ENCODE measurements around the gene NYAP1.

Gene NYAP1

GRCh38 chr7:100476903-100477870, 6.5 kb upstream of the NYAP1 start:
- no peak overlapping the region for H3K27ac ChIP-seq (ENCODE audit: low read length)

DNA sequence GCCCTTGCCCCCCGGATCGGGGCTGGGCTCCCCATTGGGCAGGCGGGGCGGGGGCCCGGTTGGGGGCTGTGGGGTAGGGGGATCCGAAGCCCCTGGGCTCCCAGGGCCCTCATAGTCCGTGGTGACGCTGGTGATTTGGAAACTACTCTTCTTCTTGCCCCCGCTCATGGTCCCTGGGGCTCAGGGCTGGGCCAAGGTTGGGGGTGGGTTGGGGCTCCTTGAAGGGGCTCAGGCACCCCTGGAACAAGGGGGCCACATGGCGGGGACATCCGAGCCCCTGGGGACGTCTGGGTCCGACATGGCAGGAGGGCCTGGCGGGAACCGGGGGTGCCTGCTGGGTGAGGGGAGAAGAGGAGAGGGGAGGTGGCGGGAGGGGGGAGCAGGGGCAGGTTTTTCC, 5.9 kb upstream of the NYAP1 start:
- Histone ChIP-seq H3K27ac (ENCODE audit: low read length) (no peak overlapping the region), H3K36me3 (ENCODE audit: insufficient read depth, low read depth, low read length) (peaks cover 8% of the 10 kb centered on the region; the same call in 1 of the 2 replicates), H3K9ac (ENCODE audit: low read depth, low read length) (peak overlapping the region; percentile 76; the same call in 1 of the 2 replicates), H3K4me1 (ENCODE audit: insufficient read depth, low read length) (peaks cover 5% of the 10 kb centered on the region), H3K27me3 (ENCODE audit: insufficient read depth, low read length) (peaks cover 4% of the 10 kb centered on the region; the same call in 1 of the 2 replicates), H3K4me3 (ENCODE audit: low read length) (peak overlapping the region; percentile 81; the same call in 1 of the 2 replicates), H3K9me3 (ENCODE audit: insufficient read depth, low read depth, low read length) (no peaks in the 10 kb centered on the region)

More at GRCh38 chr7:100476903-100477870, 6.5 kb upstream of the NYAP1 start:
- Histone ChIP-seq H3K9ac (ENCODE audit: low read depth, low read length) (no peak overlapping the region), H3K4me3 (ENCODE audit: low read length) (peak overlapping the region; percentile 81; the same call in 1 of the 2 replicates), H3K4me1 (ENCODE audit: insufficient read depth, low read length) (peaks cover 5% of the 10 kb centered on the region), H3K9me3 (ENCODE audit: insufficient read depth, low read depth, low read length) (no peaks in the 10 kb centered on the region), H3K36me3 (ENCODE audit: insufficient read depth, low read depth, low read length) (peaks cover 9% of the 10 kb centered on the region; the same call in 1 of the 2 replicates), H3K27me3 (ENCODE audit: insufficient read depth, low read length) (peaks cover 1% of the 10 kb centered on the region; the same call in 1 of the 2 replicates)

GRCh38 chr7:100478958-100479660, 4.6 kb upstream of the NYAP1 start, which contains the start of gene TSC22D4:
TSS of gene TSC22D4 (minus strand) at chr7:100479214. CDS start at chr7:100478038, 1,176 bp downstream.
- peaks cover 4% of the 10 kb centered on the region; the same call in 1 of the 2 replicates for H3K27me3 ChIP-seq (ENCODE audit: insufficient read depth, low read length)
- no peaks in the 10 kb centered on the region for H3K36me3 ChIP-seq (ENCODE audit: insufficient read depth, low read depth, low read length)
- H3K27ac ChIP-seq (ENCODE audit: low read length): peak within 1 kb of the TSS; percentile 61
- H3K4me3 ChIP-seq (ENCODE audit: low read length): peak within 1 kb of the TSS; percentile 81
- no peaks in the 10 kb centered on the region for H3K9me3 ChIP-seq (ENCODE audit: insufficient read depth, low read depth, low read length)
- H3K9ac ChIP-seq (ENCODE audit: low read depth, low read length): peak within 1 kb of the TSS; percentile 76; the same call in 1 of the 2 replicates
- peaks cover 5% of the 10 kb centered on the region for H3K4me1 ChIP-seq (ENCODE audit: insufficient read depth, low read length)

- Histone ChIP-seq H3K4me1 (ENCODE audit: insufficient read depth, low read length) (peaks cover 8% of the 10 kb centered on the region; the same call in 1 of the 2 replicates), H3K27ac (ENCODE audit: low read length) (no peak overlapping the region), H3K27me3 (ENCODE audit: insufficient read depth, low read length) (peaks cover 4% of the 10 kb centered on the region; the same call in 1 of the 2 replicates), H3K9me3 (ENCODE audit: insufficient read depth, low read depth, low read length) (no peaks in the 10 kb centered on the region), H3K4me3 (ENCODE audit: low read length) (no peak overlapping the region), H3K36me3 (ENCODE audit: insufficient read depth, low read depth, low read length) (no peaks in the 10 kb centered on the region), H3K9ac (ENCODE audit: low read depth, low read length) (no peak overlapping the region)
Observed at GRCh38 chr7:100481466-100481865, 2.3 kb upstream of the NYAP1 start.

- H3K4me1 ChIP-seq (ENCODE audit: insufficient read depth, low read length): peaks cover 8% of the 10 kb centered on the region; the same call in 1 of the 2 replicates
- peak overlapping the region; percentile 72; the same call in 1 of the 2 replicates for H3K4me3 ChIP-seq (ENCODE audit: low read length)
- no peak overlapping the region for H3K9ac ChIP-seq (ENCODE audit: low read depth, low read length)
- H3K9me3 ChIP-seq (ENCODE audit: insufficient read depth, low read depth, low read length): no peaks in the 10 kb centered on the region
- no peaks in the 10 kb centered on the region for H3K36me3 ChIP-seq (ENCODE audit: insufficient read depth, low read depth, low read length)
- peaks cover 4% of the 10 kb centered on the region; the same call in 1 of the 2 replicates for H3K27me3 ChIP-seq (ENCODE audit: insufficient read depth, low read length)
- H3K27ac ChIP-seq (ENCODE audit: low read length): no peak overlapping the region
Observed at GRCh38 chr7:100482728-100483089, 1.0 kb upstream of the NYAP1 start.

- Histone ChIP-seq H3K9ac (ENCODE audit: low read depth, low read length) (no peak overlapping the region), H3K36me3 (ENCODE audit: insufficient read depth, low read depth, low read length) (no peaks in the 10 kb centered on the region), H3K27ac (ENCODE audit: low read length) (no peak overlapping the region), H3K4me3 (ENCODE audit: low read length) (peak overlapping the region; percentile 72; the same call in 1 of the 2 replicates), H3K9me3 (ENCODE audit: insufficient read depth, low read depth, low read length) (no peaks in the 10 kb centered on the region), H3K4me1 (ENCODE audit: insufficient read depth, low read length) (peaks cover 8% of the 10 kb centered on the region; the same call in 1 of the 2 replicates), H3K27me3 (ENCODE audit: insufficient read depth, low read length) (peaks cover 4% of the 10 kb centered on the region; the same call in 1 of the 2 replicates)
Observed at GRCh38 chr7:100483090-100483721, 521 bp upstream of the NYAP1 start.

DNA sequence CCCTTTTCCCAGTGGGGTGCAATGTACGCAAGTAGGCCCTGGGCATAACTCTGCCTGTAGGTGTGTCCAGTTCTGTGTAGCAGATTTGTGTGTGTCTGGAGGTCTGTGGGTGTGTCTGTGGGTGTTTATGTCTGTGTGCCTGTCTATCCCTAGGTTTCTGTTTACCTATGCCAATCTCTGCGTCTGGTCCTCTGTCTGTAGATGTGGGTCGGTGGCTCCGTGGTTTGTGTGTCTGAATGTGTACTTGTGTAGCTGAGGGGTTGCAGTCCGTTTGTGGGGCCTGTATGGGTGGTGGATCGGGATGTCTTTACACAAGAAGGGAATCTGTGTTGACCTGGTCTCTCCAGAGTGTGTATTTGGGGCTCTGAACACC, 932 bp downstream of the NYAP1 start:
- 0 out of 2 replicates have a peak overlapping the region, but pooled peaks have one; percentile 30 for H3K9ac ChIP-seq (ENCODE audit: low read depth, low read length)
- H3K9me3 ChIP-seq (ENCODE audit: insufficient read depth, low read depth, low read length): no peaks in the 10 kb centered on the region
- H3K4me3 ChIP-seq (ENCODE audit: low read length): peak overlapping the region; percentile 72; the same call in 1 of the 2 replicates
- peaks cover 8% of the 10 kb centered on the region; the same call in 1 of the 2 replicates for H3K4me1 ChIP-seq (ENCODE audit: insufficient read depth, low read length)
- peaks cover 4% of the 10 kb centered on the region; the same call in 1 of the 2 replicates for H3K27me3 ChIP-seq (ENCODE audit: insufficient read depth, low read length)
- no peaks in the 10 kb centered on the region for H3K36me3 ChIP-seq (ENCODE audit: insufficient read depth, low read depth, low read length)
- H3K27ac ChIP-seq (ENCODE audit: low read length): no peak overlapping the region

DNA sequence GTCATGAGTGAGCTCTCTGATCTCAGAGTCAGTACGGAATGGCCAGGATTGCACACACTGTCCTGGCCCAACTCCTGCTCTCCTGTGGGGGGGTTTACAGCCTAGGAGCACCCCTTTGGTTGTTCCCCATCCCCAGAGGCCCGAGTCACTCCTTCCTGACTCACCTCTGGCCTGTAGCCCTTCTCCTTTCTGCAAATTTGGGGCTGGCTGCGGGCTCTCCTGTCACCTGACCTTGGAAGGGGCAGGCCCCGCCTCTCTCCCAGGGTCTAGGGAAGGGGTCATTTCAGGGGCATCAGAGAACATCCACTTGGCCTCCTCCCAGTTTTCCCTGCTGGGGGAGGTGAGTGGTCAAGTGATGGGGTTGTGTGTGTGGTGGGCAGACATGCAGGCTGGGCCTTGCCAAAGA, 1.7 kb downstream of the NYAP1 start:
- H3K36me3 ChIP-seq (ENCODE audit: insufficient read depth, low read depth, low read length): no peaks in the 10 kb centered on the region
- H3K27ac ChIP-seq (ENCODE audit: low read length): no peak overlapping the region
- no peaks in the 10 kb centered on the region for H3K9me3 ChIP-seq (ENCODE audit: insufficient read depth, low read depth, low read length)
- H3K9ac ChIP-seq (ENCODE audit: low read depth, low read length): no peak overlapping the region
- peaks cover 4% of the 10 kb centered on the region; the same call in 1 of the 2 replicates for H3K27me3 ChIP-seq (ENCODE audit: insufficient read depth, low read length)
- peaks cover 12% of the 10 kb centered on the region; the same call in 1 of the 2 replicates for H3K4me1 ChIP-seq (ENCODE audit: insufficient read depth, low read length)
- H3K4me3 ChIP-seq (ENCODE audit: low read length): no peak overlapping the region

DNA sequence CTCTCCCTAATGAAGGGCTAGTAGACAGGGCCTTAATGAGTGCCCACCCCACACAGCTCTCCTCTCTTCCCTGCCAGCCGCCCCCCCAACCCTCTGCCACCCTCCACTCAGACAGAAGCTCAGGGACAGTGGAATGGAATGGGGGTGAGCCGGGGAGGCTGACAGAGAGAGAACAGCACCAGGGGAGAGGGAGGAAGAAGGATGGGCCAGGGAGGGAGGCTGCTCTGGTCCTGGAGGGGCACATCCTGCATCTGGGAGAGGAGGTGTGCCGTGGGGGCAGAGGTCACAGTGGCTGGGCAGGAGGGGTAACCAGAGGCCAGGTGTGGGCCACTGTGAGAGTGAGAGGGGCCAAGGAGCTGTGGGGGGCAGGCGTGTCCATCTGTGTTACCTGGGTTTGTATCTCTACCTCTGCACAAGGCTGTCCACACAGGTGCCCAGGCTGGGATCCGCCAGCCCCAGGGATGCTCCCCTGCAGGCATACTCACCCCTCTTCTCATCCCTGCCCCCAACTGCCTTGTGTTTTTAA, 2.4 kb downstream of the NYAP1 start:
- H3K27ac ChIP-seq (ENCODE audit: low read length): no peak overlapping the region

GRCh38 chr7:100486753-100487446, 3.2 kb downstream of the NYAP1 start:
- Histone ChIP-seq H3K4me1 (ENCODE audit: insufficient read depth, low read length) (peaks cover 12% of the 10 kb centered on the region; the same call in 1 of the 2 replicates), H3K36me3 (ENCODE audit: insufficient read depth, low read depth, low read length) (no peaks in the 10 kb centered on the region), H3K4me3 (ENCODE audit: low read length) (no peak overlapping the region), H3K27me3 (ENCODE audit: insufficient read depth, low read length) (peaks cover 4% of the 10 kb centered on the region; the same call in 1 of the 2 replicates), H3K27ac (ENCODE audit: low read length) (peak overlapping the region; percentile 57), H3K9me3 (ENCODE audit: insufficient read depth, low read depth, low read length) (no peaks in the 10 kb centered on the region), H3K9ac (ENCODE audit: low read depth, low read length) (no peak overlapping the region)

More for the DNA sequence above, 2.4 kb downstream of the NYAP1 start:
- Histone ChIP-seq H3K4me3 (ENCODE audit: low read length) (no peak overlapping the region), H3K9ac (ENCODE audit: low read depth, low read length) (no peak overlapping the region), H3K4me1 (ENCODE audit: insufficient read depth, low read length) (peaks cover 12% of the 10 kb centered on the region; the same call in 1 of the 2 replicates), H3K9me3 (ENCODE audit: insufficient read depth, low read depth, low read length) (no peaks in the 10 kb centered on the region), H3K27me3 (ENCODE audit: insufficient read depth, low read length) (peaks cover 4% of the 10 kb centered on the region; the same call in 1 of the 2 replicates), H3K36me3 (ENCODE audit: insufficient read depth, low read depth, low read length) (no peaks in the 10 kb centered on the region)

Measured in iPS-20b (cell line).